Ishikawa (cell line): ENCODE measurements around the gene FIP1L1.

Source experiments
- CEBPB ChIP-seq: IDR thresholded peaks from 2 replicates; pipeline ENCODE4 v1.6.1; 2012
- CREB1 ChIP-seq: IDR thresholded peaks from 2 replicates; pipeline ENCODE4 v1.6.1; 2012; ENCODE audit warnings: low read depth
- EGR1 ChIP-seq: IDR thresholded peaks from 2 replicates; pipeline ENCODE4 v1.6.1; 2012
- EP300 ChIP-seq: IDR thresholded peaks from 2 replicates; pipeline ENCODE4 v1.6.1; 2012; ENCODE audit warnings: borderline replicate concordance
- FOXM1 ChIP-seq: IDR thresholded peaks from 2 replicates; pipeline ENCODE4 v1.6.1; 2012; ENCODE audit warnings: low read depth, borderline replicate concordance
- MAX ChIP-seq: IDR thresholded peaks from 2 replicates; pipeline ENCODE4 v1.6.1; 2012
- NFIC ChIP-seq: IDR thresholded peaks from 2 replicates; pipeline ENCODE4 v1.6.1; 2012
- RAD21 ChIP-seq: IDR thresholded peaks from 2 replicates; pipeline ENCODE4 v1.6.1; 2012; ENCODE audit warnings: low read depth
- TAF1 ChIP-seq: IDR thresholded peaks from 2 replicates; pipeline ENCODE4 v1.6.1; 2012; ENCODE audit warnings: low read depth, mild to moderate bottlenecking
- TCF12 ChIP-seq: IDR thresholded peaks from 2 replicates; pipeline ENCODE4 v1.6.1; 2012; ENCODE audit warnings: low read depth
- TEAD4 ChIP-seq: IDR thresholded peaks from 2 replicates; pipeline ENCODE4 v1.6.1; 2012
- USF1 ChIP-seq: IDR thresholded peaks from 2 replicates; pipeline ENCODE4 v1.6.1; 2012
- YY1 ChIP-seq: IDR thresholded peaks from 2 replicates; pipeline ENCODE4 v1.6.1; 2012; ENCODE audit warnings: low read depth
- ZBTB7A ChIP-seq: IDR thresholded peaks from 2 replicates; pipeline ENCODE4 v1.6.1; 2012; ENCODE audit warnings: low read depth
- TF ChIP-seq, protein P1 (sequence below): IDR thresholded peaks from 2 replicates; pipeline ENCODE4 v1.6.1; 2012; ENCODE audit warnings: low read depth, mild to moderate bottlenecking

Gene FIP1L1

DNA sequence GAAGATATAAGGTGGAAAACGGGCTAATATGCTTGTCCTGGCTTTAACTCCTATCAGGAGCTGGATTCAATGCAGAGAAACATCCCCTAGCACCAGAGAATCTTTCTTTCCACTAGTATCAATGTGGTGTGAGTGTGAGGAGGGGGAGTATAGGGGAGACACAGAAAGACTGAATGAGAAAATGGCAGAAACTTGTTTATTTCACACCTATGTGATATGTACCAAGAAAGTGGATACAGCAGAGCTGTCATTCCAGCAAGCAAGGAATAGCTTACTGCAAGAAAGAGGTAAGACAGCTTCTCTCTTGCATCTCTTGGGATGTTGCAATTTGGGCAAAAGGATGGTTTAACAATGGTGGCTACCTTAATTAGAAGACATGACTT lies 108.2 kb downstream of the FIP1L1 start:
- TF ChIP-seq FOXM1 = no peak
- no peak for TF ChIP-seq CEBPB
- TF ChIP-seq CREB1 = no peak
- TF ChIP-seq USF1 = no peak
- no peak for TF ChIP-seq YY1
- no peak for TF ChIP-seq EP300
- no peak for TF ChIP-seq MAX
- no peak for TF ChIP-seq ZBTB7A
- no peak for TF ChIP-seq EGR1
- TF ChIP-seq NFIC = no peak
- TF ChIP-seq, protein P1, sequence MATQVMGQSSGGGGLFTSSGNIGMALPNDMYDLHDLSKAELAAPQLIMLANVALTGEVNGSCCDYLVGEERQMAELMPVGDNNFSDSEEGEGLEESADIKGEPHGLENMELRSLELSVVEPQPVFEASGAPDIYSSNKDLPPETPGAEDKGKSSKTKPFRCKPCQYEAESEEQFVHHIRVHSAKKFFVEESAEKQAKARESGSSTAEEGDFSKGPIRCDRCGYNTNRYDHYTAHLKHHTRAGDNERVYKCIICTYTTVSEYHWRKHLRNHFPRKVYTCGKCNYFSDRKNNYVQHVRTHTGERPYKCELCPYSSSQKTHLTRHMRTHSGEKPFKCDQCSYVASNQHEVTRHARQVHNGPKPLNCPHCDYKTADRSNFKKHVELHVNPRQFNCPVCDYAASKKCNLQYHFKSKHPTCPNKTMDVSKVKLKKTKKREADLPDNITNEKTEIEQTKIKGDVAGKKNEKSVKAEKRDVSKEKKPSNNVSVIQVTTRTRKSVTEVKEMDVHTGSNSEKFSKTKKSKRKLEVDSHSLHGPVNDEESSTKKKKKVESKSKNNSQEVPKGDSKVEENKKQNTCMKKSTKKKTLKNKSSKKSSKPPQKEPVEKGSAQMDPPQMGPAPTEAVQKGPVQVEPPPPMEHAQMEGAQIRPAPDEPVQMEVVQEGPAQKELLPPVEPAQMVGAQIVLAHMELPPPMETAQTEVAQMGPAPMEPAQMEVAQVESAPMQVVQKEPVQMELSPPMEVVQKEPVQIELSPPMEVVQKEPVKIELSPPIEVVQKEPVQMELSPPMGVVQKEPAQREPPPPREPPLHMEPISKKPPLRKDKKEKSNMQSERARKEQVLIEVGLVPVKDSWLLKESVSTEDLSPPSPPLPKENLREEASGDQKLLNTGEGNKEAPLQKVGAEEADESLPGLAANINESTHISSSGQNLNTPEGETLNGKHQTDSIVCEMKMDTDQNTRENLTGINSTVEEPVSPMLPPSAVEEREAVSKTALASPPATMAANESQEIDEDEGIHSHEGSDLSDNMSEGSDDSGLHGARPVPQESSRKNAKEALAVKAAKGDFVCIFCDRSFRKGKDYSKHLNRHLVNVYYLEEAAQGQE = no peak
- TF ChIP-seq TEAD4 = no peak
- TF ChIP-seq TAF1 = no peak

DNA sequence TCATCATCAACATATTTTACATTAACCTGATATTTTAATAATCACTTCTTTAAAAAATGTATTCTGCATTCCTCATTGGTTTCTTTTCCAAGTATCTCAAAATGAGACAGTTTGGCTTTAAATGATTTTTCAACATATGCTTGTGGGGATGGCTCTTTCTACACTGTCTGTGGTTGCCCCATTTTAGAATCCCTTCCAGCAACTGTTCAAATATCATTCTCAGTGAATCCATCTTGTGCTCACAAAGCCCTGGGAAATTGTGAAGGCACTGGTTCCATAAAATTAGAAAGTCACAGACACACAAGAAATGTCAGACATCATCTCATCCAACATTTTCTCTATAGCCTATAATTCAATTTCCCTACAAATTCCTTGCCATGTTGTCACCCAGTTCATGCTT lies 110.3 kb downstream of the FIP1L1 start:
- TF ChIP-seq MAX (no peak), TEAD4 (no peak), YY1 (no peak), ZBTB7A (no peak), TCF12 (no peak), TAF1 (no peak), NFIC (no peak), FOXM1 (no peak), EP300 (no peak), CEBPB (no peak), RAD21 (no peak), EGR1 (no peak), USF1 (no peak), CREB1 (no peak)
- TF ChIP-seq, protein P1 = no peak

GRCh38 chr4:53489279-53489889 lies 111.9 kb downstream of the FIP1L1 start:
- TF ChIP-seq EGR1 (no peak), RAD21 (no peak), EP300 (no peak), FOXM1 (no peak), YY1 (no peak), USF1 (no peak), TAF1 (no peak), MAX (no peak)
- TF ChIP-seq, protein P1 = no peak
